Activated T-helper 1 cell treated with anti-CD3 and anti-CD28 coated beads, Interleukin-12 subunit alpha, Interleukin-12 subunit beta, Interleukin-2, Interleukin-4 antibody, amounts not matched to agents 30 ng/mL and 10 ng/mL and 1 ng/mL, durations not matched to agents 14 hours and 24 hours and 36 hours (primary cell): Measurements from ENCODE around the gene MTA1. TPM values are rescaled to one million over a fixed set of nuclear protein-coding genes. Genes with fewer than 3 reads are reported as not detected.

Experiments used
- DNase-seq: peaks from one replicate; pipeline ENCODE4 v3.0.0; 2021; ENCODE audit warnings: low spot score
- H3K27ac Mint-ChIP-seq: one replicate; pipeline ENCODE4 v1.8.0; 2021; ENCODE audit warnings: mild to moderate bottlenecking, mixed read lengths
- H3K27me3 Mint-ChIP-seq: one replicate; pipeline ENCODE4 v1.8.0; 2022; ENCODE audit warnings: mild to moderate bottlenecking, moderate library complexity, mixed read lengths; ENCODE audit not compliant: insufficient read depth
- H3K36me3 Mint-ChIP-seq: one replicate; pipeline ENCODE4 v1.8.0; 2021; ENCODE audit warnings: low read depth, mixed read lengths
- H3K4me1 Mint-ChIP-seq: one replicate; pipeline ENCODE4 v1.8.0; 2021; ENCODE audit warnings: low read depth, mixed read lengths
- H3K4me3 Mint-ChIP-seq: one replicate; pipeline ENCODE4 v1.8.0; 2021; ENCODE audit warnings: mild to moderate bottlenecking, moderate library complexity, mixed read lengths
- H3K9me3 Mint-ChIP-seq: one replicate; pipeline ENCODE4 v1.8.0; 2021; ENCODE audit warnings: mixed read lengths
- intact Hi-C: fragments of 100-400 bp; cut with micrococcal nuclease; formaldehyde crosslinking; loops from one replicate; pipeline ENCODE4 v1.15.1; 2024
- total RNA-seq: library from RNA; stranded (reverse); gene quantifications from 2 replicates; pipeline ENCODE4 v1.2.3, GENCODE V29; 2022

Gene MTA1
- total RNA-seq, 1 donor from 2014 or later, result 173 TPM

DNA sequence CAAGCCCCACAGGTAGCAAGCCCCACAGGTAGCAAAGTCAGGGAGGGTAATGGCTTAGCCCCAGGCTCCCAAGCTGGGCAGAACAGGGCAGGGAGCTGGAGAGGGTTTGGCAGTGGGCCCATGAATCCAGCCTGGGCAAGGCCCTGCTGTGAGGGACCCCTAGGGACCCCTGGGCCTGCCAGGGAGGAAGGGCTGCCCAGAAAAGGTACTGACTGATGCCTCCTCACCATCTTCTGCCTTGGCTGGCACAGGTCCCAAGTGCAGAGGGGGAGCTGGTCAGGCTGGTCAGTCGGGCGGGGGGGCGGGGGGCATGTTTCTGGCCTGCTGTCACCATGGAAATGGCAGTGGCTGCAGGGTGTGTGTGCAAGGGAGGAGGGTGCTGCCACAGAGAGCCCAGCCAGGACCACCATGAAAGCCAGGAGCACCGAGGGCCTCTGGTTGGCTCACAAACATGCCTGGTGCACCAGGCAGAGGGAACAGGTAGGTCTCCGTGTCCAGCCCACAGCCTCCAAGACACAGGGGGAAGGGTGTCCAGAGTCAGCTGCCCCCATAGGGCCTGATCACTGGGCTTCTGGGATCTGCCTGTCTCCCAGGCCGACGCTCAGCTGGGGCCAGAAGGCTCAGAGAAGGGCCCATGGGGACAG, 53.5 kb downstream of the MTA1 start:
- Mint-ChIP-seq H3K27me3 (peaks cover 8% of the 10 kb centered on the region), H3K9me3 (no peaks in the 10 kb centered on the region), H3K27ac (no peak overlapping the region), H3K4me3 (peak overlapping the region; percentile 22), H3K36me3 (peaks cover 4% of the 10 kb centered on the region), H3K4me1 (no peaks in the 10 kb centered on the region)
- no peak for DNase-seq
- intact Hi-C loops, result no loop called here

- H3K4me1 Mint-ChIP-seq, result no peaks in the 10 kb centered on the region
- peak overlapping the region; percentile 49 for H3K4me3 Mint-ChIP-seq
- intact Hi-C loops, result loop anchor here (2.0 kb wide), 1 partner anchor 17 kb away; the partner anchor contains the start of gene TEDC1
- DNase-seq, result peak; percentile 49
- peaks cover 4% of the 10 kb centered on the region for H3K36me3 Mint-ChIP-seq
- H3K27ac Mint-ChIP-seq, result no peak overlapping the region
- H3K9me3 Mint-ChIP-seq, result no peaks in the 10 kb centered on the region
- H3K27me3 Mint-ChIP-seq, result peaks cover 8% of the 10 kb centered on the region
Measured at GRCh38 chr14:105473677-105474482, 54.3 kb downstream of the MTA1 start.

DNA sequence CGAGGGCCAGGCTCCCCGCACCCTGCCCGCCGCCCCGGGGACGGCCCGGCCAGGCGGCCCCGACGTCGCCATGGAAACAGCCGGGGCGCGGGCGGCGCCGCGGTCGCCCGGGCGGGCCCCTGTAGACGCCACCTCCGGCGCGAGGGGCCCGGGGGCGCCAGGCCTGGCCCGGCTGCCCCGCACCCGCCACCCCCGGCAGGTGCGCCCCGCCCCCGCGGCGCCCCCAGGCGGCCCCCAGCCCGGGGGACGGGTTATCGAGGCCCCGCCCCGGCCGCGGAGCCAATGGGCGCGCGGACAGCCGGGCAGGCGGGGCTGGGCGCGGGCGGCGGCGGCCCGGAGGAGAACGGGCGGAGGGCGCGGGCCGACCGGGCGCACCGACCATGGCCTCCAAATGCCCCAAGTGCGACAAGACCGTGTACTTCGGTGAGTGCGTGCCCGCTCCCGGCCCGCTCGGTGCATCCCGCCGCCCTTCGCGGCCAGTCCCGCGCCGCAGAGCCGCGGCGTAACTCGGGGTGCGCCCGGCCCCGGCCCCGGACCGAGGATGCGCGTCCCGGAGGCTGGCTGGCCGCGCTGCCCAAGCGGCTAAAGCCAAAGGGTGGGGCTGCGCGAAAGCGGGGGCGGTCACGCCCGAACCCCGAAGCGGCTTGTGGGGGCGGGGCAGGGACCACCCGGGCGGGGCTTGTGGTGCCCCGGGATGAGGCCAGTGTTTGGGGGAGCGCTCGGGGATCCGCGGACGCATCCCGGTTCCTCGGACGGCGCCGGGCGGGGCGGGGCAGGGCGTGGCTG, 55.0 kb downstream of the MTA1 start, which contains the start of gene CRIP2:
Gene CRIP2 (plus strand): TSS at position 339 of the 786 bp plus-strand sequence. CDS start 42 bp downstream, at position 381.
- peaks cover 9% of the 10 kb centered on the region for H3K27me3 Mint-ChIP-seq
- peak within 1 kb of the TSS; percentile 53 for H3K4me3 Mint-ChIP-seq
- no peaks in the 10 kb centered on the region for H3K4me1 Mint-ChIP-seq
- H3K9me3 Mint-ChIP-seq, result no peaks in the 10 kb centered on the region
- H3K27ac Mint-ChIP-seq, result no peak within 1 kb of the TSS
- DNase-seq, result peak; percentile 37
- intact Hi-C loops, result loop anchor here (2.0 kb wide), 1 partner anchor 16 kb away; the partner anchor contains the start of gene TEDC1
- peaks cover 4% of the 10 kb centered on the region for H3K36me3 Mint-ChIP-seq

GRCh38 chr14:105475269-105476096, 55.9 kb downstream of the MTA1 start:
- H3K9me3 Mint-ChIP-seq, result no peaks in the 10 kb centered on the region
- peaks cover 2% of the 10 kb centered on the region for H3K36me3 Mint-ChIP-seq
- DNase-seq, result no peak
- H3K4me1 Mint-ChIP-seq, result no peaks in the 10 kb centered on the region
- peak overlapping the region; percentile 53 for H3K4me3 Mint-ChIP-seq
- H3K27me3 Mint-ChIP-seq, result peaks cover 17% of the 10 kb centered on the region
- intact Hi-C loops, result loop anchor here (2.0 kb wide), 1 partner anchor 15 kb away; the partner anchor contains the start of gene TEDC1
- H3K27ac Mint-ChIP-seq, result no peak overlapping the region

DNA sequence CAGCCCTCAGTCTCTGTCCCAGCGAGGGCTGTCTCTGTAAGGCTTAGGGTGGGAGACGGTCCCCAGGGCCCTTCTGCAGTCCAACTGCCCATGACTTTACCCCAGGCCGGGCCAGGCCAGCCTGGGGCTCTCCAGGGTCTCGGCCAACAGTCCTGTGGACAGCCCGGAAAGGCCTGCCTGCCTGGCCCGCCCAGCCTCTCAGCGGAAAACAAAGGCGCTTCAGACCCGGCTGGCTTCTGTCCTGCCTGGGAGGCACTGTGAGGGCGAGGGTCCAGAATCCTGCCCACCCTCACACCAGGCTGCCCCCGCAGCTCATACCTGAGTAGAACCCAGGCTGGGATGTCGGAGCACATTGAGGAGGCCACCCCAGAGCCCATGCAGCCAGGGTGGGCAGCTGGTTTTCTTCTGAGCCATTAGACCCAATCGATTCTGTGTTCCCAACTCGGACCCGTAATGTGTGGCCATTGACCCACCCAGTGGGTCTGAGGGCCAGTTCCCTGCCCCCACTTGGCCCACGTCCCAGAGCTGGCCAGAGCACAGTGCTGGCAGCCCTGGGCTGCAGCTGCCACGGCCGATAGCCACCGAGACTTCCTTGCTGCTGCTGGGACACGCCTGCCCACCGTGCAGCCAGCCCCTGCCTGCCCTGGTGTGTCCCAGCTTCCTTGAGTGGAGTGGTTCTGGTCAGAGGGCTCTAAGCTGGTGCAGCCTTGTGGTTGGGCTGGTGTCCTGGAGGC, 56.6 kb downstream of the MTA1 start:
- intact Hi-C loops, result no loop called here
- peaks cover 6% of the 10 kb centered on the region for H3K4me1 Mint-ChIP-seq
- no peaks in the 10 kb centered on the region for H3K9me3 Mint-ChIP-seq
- no peak for DNase-seq
- peak overlapping the region; percentile 15 for H3K4me3 Mint-ChIP-seq
- H3K27me3 Mint-ChIP-seq, result peaks cover 20% of the 10 kb centered on the region
- no peak overlapping the region for H3K27ac Mint-ChIP-seq
- peaks cover 2% of the 10 kb centered on the region for H3K36me3 Mint-ChIP-seq

DNA sequence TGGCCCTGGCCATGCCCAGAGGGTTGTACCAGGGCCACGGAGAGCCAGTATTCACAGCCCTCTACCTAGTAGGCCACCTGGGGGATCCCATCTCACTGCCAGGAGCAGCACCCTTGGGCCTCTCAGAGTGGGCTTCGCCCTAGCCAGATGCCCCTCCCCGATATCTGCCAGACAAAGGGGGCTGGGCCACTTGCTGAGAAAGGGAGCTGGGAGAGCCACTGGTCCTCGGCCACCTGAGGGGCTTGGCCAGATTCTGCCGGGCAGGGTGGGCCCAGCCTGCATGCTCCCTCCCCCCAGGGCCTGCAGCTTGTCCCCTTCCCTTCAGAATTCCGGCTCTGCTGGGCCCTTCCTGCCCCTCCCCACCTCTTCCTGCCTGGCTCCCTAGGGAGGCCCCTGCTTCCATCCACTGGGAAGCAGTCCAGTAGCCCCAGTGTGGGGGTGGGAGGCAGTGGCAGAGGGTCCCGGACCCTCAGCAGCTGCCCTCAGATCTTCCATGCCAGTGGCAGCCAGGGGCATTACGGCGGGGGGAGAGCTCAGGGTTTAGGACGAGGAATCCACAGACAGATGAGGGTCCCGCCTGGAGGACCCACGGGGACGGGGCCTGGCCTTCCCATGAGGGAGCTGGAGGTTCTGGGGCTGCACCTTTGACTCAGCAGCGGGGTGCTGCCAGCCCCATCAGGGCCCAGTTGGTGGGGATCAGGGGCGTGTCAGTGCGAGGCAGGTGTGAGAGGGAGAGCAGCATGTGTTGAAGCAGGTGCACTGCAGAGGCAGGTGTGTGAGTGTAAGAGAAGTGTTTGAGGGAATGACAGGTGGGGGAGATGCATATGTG, 57.4 kb downstream of the MTA1 start:
- intact Hi-C loops, result no loop called here
- peak overlapping the region; percentile 74 for H3K27ac Mint-ChIP-seq
- H3K27me3 Mint-ChIP-seq, result peaks cover 20% of the 10 kb centered on the region
- peaks cover 11% of the 10 kb centered on the region for H3K4me1 Mint-ChIP-seq
- peaks cover 2% of the 10 kb centered on the region for H3K36me3 Mint-ChIP-seq
- peak overlapping the region; percentile 15 for H3K4me3 Mint-ChIP-seq
- no peak for DNase-seq
- H3K9me3 Mint-ChIP-seq, result no peaks in the 10 kb centered on the region

DNA sequence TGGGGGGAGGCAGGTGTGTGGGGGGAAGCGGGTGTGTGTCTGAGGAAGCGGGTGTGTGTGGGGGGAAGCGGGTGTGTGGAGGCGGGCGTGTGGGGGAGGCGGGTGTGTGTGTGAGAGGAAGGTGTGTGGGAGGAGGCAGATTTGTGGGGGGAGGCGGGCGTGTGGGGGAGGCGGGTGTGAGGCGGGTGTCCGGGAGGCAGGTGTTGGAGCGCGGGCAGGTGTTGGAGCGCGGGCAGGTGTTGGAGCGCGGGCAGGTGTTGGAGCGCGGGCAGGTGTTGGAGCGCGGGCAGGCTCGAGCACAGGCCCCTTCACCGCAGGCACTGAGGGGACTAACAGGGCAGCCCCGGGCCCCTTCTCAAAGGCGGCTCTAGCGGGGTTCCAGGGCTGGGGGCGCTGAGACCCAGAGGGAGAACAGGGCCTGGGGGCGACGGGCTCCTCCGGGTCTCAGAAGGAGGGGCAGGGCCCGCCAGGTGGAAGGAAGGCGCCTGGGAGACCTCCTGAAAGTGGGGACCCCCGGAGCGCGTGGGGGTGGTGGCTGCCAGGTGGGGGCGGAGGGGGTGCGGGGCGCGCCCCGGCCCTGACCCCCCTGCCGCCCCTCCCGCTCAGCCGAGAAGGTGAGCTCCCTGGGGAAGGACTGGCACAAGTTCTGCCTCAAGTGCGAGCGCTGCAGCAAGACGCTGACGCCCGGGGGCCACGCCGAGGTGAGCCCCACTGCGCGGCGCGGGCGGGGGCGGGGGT, 58.2 kb downstream of the MTA1 start:
- Mint-ChIP-seq H3K36me3 (peaks cover 2% of the 10 kb centered on the region), H3K9me3 (no peaks in the 10 kb centered on the region), H3K4me1 (peaks cover 16% of the 10 kb centered on the region), H3K27ac (peak overlapping the region; percentile 74), H3K4me3 (no peak overlapping the region), H3K27me3 (peaks cover 22% of the 10 kb centered on the region)
- no peak for DNase-seq
- intact Hi-C loops, result no loop called here

DNA sequence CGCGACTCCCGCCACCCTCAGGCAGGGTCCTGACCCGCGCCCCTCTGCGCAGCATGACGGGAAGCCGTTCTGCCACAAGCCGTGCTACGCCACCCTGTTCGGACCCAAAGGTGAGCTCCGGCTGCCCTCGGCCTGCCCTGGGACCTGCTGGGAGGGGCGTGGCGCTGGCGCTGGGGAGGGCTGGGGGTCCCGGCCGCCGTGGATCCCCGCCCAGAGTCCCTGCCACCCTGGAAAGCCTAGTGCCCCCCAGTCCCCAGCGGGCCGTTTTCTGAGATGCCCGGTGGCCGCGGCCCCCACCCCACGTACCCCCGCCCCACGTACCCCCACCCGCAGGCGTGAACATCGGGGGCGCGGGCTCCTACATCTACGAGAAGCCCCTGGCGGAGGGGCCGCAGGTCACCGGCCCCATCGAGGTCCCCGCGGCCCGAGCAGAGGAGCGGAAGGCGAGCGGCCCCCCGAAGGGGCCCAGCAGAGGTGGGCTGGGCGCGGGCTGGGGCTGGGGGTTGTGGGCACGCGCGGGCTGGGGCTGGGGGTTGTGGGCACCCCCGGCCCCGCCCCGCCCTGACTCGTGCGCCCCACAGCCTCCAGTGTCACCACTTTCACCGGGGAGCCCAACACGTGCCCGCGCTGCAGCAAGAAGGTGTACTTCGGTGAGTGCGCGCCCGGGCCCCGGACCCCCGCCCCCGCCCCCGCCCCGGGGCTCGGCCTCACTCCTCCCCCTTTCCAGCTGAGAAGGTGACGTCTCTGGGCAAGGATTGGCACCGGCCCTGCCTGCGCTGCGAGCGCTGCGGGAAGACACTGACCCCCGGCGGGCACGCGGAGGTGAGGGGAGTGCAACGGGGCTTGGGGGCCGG, 59.0 kb downstream of the MTA1 start:
- intact Hi-C loops, result no loop called here
- no peak for DNase-seq
- Mint-ChIP-seq H3K9me3 (no peaks in the 10 kb centered on the region), H3K4me1 (peaks cover 16% of the 10 kb centered on the region), H3K27ac (no peak overlapping the region), H3K27me3 (peaks cover 22% of the 10 kb centered on the region), H3K4me3 (no peak overlapping the region), H3K36me3 (peaks cover 2% of the 10 kb centered on the region)

DNA sequence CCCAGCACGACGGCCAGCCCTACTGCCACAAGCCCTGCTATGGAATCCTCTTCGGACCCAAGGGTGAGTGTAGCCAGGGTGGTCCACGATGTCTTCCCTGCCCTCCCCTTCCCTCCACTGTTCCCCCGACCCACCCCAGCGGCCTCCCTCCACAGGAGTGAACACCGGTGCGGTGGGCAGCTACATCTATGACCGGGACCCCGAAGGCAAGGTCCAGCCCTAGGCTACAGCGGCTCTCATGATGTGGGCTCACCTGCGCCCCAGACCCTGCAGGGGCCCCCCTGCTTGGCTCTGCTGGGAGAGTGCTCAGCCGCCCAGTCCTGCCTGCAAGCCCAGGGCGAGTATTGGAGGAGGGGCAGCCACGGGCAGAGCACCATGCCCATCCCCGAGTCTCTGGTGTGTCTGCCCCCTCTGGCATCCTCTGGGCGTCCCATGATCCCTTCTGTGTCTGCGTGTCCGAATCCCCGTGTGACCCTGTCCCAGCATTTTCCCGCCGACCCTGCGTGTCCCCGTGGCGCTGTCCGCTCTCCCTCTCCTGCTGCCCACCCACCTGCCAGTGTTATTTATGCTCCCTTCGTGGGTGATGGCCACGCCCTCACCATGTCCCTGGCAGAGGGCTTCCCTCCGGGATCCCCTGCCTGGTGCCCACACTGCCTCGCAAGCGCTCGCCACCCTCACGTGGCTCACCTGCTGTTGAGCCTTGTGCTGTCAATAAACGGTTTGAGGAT, 60.0 kb downstream of the MTA1 start:
- Mint-ChIP-seq H3K27ac (peak overlapping the region; percentile 12), H3K9me3 (no peaks in the 10 kb centered on the region), H3K4me1 (peaks cover 22% of the 10 kb centered on the region), H3K36me3 (peaks cover 2% of the 10 kb centered on the region), H3K27me3 (peaks cover 22% of the 10 kb centered on the region), H3K4me3 (no peak overlapping the region)
- intact Hi-C loops, result loop anchor here (2.0 to 10.0 kb wide), 3 partner anchors 49 to 535 kb away; partner anchors contain the start of gene BTBD6
- DNase-seq, result no peak
